GM10266 (cell line): ENCODE data around the gene GFRA4.

ENCODE experiments used
- DNase-seq: peaks from one replicate; pipeline ENCODE4 v3.0.0; 2012; ENCODE audit errors: extremely low spot score
- CTCF ChIP-seq: IDR thresholded peaks from 2 replicates; pipeline ENCODE4 v1.5.1; 2012; ENCODE audit warnings: mild to moderate bottlenecking, low read depth; ENCODE audit not compliant: control insufficient read depth, insufficient read depth; ENCODE audit errors: missing control alignments

Gene GFRA4

DNA sequence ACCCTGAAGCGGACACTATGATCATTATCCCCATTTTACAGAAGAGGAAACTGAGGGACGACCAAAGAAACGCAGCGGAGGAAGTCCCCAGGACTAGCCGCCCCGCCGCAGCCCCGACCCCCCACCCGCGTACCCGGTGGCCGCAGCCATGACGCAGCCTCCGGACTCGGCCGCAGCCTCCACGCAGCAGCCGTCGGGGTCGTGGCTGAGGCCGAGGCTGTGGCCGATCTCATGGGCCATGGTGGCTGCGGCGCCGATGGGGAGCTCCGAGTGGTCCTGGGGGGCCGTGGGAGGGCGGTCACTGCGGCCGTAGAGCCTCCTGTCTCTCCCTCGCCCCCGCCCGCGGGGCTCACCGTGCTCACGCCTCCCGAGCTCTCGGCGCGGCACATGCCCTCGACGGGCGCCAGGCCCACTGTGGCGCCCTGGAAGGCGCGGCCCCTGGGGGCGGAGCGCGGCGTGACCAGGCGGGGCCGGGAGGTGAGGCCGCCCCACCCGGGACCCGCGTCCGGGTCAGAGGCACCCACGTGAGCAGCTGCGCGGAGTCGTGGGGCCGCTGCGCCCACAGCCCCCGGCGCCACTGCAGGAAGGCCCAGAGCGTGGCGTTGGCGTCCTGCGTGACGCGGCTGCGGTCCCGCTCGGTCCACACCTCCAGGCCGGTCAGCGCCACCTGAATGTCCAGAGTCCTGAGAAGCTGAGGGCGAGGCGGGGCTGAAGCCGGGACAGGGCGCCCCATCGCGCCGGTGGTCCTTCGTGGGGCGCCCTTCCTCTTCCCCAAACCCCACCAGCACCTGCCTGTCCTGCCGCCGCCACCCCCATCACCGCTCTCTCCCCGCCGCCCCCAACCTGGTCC is 10.2 kb upstream of the GFRA4 start:
- DNase-seq: no peak
- no peak for TF ChIP-seq CTCF

DNA sequence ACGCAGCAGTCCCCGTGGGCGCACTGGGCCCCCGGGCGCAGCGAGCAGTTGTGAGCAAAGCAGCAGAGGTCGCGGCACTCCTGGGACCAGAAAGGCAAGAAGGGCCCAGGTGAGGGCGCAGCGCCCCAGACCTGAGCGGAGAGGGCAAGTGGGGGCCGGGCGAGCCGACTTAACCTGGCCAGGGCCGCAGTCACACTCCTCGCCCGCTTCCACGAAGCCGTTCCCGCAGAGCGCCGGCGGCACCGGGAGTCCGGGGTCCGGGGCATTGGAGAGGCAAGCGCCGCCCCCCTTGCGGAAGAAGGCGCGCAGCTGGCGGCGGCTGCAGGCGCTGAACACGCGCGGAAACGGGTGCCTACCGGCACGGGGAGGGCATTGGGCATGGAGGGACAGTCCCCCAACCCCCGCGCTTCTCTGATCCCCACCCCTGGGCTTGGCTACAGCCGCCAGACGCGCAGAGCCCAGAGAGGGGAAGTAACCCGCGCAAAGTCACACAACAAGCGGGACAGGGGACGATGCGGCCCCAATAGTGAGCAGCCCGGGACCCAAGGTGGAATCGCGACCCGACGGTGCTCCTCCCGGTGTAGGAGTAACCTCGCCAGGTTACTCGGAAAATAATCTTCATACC is 9.5 kb upstream of the GFRA4 start:
- no peak for DNase-seq
- no peak for TF ChIP-seq CTCF

DNA sequence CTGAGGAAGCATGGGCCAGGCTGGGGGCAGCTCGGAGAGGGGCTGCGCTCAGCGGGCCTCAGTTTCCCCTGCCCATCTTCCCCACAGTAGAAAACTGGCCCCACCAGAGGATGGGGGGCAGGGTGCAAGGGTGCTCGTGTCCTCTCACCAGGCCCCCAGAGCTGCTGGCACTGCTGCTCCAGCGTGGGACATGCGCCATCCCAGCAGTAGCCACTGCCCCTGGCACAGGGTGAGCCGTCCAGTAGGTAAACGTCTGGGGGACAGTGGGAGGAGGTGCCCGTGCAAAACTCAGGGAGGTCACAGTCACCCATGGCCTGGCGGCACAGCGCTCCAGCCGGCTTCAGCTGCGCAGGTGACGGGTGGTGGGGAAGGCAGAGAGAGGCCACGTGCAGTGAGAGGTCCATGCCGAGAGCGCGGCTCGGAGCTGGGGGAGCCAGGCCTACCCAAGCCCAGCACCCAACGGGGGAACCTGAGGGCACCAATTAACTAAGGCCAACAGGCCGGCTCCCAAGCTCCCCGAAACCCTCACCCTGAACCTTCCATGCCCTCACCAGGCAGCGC is 8.9 kb upstream of the GFRA4 start:
- TF ChIP-seq CTCF: no peak
- no peak for DNase-seq

DNA sequence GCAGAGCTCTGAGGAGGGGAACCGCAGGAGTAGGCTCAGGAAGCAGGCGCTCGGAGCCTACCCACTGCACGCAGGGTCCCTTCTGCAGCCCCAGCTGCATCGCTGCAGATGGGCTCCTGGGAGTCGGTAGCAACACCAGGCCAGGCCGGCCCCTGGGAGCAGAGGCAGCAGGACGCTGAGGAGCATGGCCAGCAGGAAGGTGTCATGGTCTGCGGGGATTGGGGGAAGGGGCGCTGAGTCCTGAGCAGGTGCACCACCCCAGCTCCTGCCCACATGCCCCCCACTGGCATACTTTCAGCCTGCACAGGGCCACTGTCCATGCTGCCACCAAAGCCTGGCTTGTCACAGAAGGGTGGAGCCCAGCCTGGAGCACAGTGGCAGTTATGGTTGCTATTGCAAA is 7.7 kb upstream of the GFRA4 start:
- no peak for TF ChIP-seq CTCF
- DNase-seq: no peak

DNA sequence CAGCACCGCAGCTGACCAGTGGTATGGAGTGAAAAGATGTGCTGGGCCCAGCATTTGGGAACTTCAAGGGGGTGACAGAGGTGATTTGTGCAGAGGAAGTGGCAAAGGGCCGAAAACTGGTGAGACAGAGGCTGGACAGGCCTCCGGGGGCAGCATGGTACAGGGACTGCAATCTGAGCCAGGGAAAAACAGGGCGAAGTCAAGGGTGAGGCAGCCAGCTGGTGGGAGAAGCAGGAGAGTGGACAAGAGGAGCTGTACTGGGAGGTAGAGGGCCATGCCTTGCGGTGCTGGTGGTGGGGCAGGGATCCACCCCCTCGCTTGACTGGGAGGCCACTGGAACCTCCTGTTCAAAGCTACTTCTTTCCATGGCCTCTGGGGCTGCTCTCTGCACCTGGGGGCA is 7.3 kb upstream of the GFRA4 start:
- no peak for TF ChIP-seq CTCF
- no peak for DNase-seq

DNA sequence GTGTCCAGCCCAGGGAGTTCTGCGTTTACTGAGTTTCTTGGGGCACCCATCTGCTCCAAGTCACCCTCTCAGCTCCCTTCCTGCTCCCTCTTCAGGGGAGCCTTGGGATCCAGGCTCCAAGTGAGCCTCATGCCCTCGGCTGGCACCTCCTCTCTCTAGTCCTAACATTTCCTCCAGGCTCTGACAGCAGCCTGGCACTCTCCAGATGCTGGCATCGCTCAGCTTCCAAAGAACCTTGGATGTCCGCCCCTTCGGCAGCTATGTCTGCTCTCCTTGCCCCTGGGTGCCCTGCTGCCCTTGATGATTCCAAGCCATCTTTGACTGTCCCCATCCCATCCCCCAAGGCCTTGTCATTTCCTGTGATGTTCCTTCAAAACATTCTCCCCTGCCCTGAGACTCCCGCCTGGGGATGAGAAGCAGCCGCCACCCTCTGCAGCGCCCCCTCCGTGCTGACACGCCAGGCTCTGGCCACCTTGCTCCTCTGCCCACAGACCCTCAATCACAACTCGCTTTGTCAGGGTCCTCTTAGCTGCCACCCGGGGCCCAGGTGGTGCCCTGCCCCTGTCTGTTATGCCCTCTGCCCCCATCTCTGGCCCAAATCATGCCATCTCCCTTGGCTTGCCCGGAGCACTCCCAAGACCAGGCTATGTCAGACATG is 6.6 kb upstream of the GFRA4 start:
- no peak for TF ChIP-seq CTCF
- DNase-seq: no peak
